Upper lobe of right lung (tissue), 1 donor: ENCODE measurements around the gene LNPEP. TPM values are rescaled to one million over a fixed set of nuclear protein-coding genes. Genes with fewer than 3 reads are reported as not detected.

Experiments
- ATAC-seq: fragments of 200-7000 bp; cut with Tn5 transposase; one replicate; pipeline ENCODE4 v1.9.1; 2020; ENCODE audit warnings: mild to moderate bottlenecking, moderate library complexity
- DNase-seq: peaks from one replicate; pipeline ENCODE4 v3.0.0-alpha.2; 2020
- H3K27ac ChIP-seq: fragments of 200-600 bp; one replicate; pipeline ENCODE4 v1.8.0; 2022
- H3K27me3 ChIP-seq: fragments of 200-600 bp; one replicate; pipeline ENCODE4 v1.8.0; 2022; ENCODE audit warnings: mild to moderate bottlenecking
- H3K36me3 ChIP-seq: fragments of 200-600 bp; one replicate; pipeline ENCODE4 v1.8.0; 2022
- H3K4me1 ChIP-seq: fragments of 200-600 bp; one replicate; pipeline ENCODE4 v1.8.0; 2022
- H3K4me3 ChIP-seq: fragments of 200-600 bp; one replicate; pipeline ENCODE4 v1.8.0; 2022; ENCODE audit warnings: mild to moderate bottlenecking
- H3K9me3 ChIP-seq: fragments of 200-600 bp; one replicate; pipeline ENCODE4 v1.8.0; 2022
- CTCF ChIP-seq: fragments of 200-600 bp; IDR thresholded peaks from one replicate; pipeline ENCODE4 v1.8.0; 2022; ENCODE audit warnings: antibody characterized with exemption
- intact Hi-C: fragments of 100-400 bp; cut with DNase I; formaldehyde crosslinking; loops from one replicate; pipeline ENCODE4 v1.11.0; 2022
- long read RNA-seq: library from polyadenylated mRNA; unstranded; transcript quantifications from one replicate; pipeline ENCODE4 v2.0.0, GENCODE V29; 2021
- total RNA-seq: library from RNA; stranded (reverse); fragmentation: NEBNext Ultra II Directional; extraction: Animal tissue kit (Norgen Biotek cat#: 25700); gene quantifications from one replicate; pipeline ENCODE4 v1.2.1, GENCODE V29; 2021
- donor health status: DM: no; HTN: yes; CAD: no; lungs with severe emphysema.

The LNPEP gene
- total RNA-seq = 50.6 TPM
- long read RNA-seq, full-length matches to known transcripts = 11 of 24 reads
- long read RNA-seq, partial matches to known transcripts = 2 of 24 reads
- long read RNA-seq, other reads (novel, unspliced or antisense) = 11 of 24 reads

- DNase-seq (peak; percentile 98), ATAC-seq (peak; percentile 89)
- Histone ChIP-seq H3K4me3 (peak within 1 kb of the TSS; percentile 96), H3K4me1 (peaks cover 40% of the 10 kb centered on the region), H3K9me3 (no peaks in the 10 kb centered on the region), H3K36me3 (no peaks in the 10 kb centered on the region), H3K27ac (peak within 1 kb of the TSS; percentile 98), H3K27me3 (no peaks in the 10 kb centered on the region)
- intact Hi-C loops = no loop called here
- no peak for TF ChIP-seq CTCF
These were observed at the start of gene LNPEP for GRCh38 chr5:96935559-96936430. LNPEP (plus strand) TSS chr5:96936080; CDS start chr5:96936156, 76 bp downstream.

GRCh38 chr5:96893342-96893741 is 42.5 kb upstream of the LNPEP start:
- DNase-seq (no peak), ATAC-seq (peak; percentile 62)
- TF ChIP-seq CTCF = no peak
- H3K36me3 ChIP-seq = peaks cover 90% of the 10 kb centered on the region
- H3K9me3 ChIP-seq = no peaks in the 10 kb centered on the region
- no peak overlapping the region for H3K27ac ChIP-seq
- H3K4me1 ChIP-seq = no peaks in the 10 kb centered on the region
- H3K27me3 ChIP-seq = no peaks in the 10 kb centered on the region
- intact Hi-C loops = no loop called here
- H3K4me3 ChIP-seq = no peak overlapping the region

- ATAC-seq (no peak), DNase-seq (no peak)
- Histone ChIP-seq H3K9me3 (no peaks in the 10 kb centered on the region), H3K4me3 (no peak overlapping the region), H3K27me3 (no peaks in the 10 kb centered on the region), H3K4me1 (no peaks in the 10 kb centered on the region), H3K36me3 (peaks cover 77% of the 10 kb centered on the region), H3K27ac (no peak overlapping the region)
- intact Hi-C loops = no loop called here
- no peak for TF ChIP-seq CTCF
These were observed 39.6 kb upstream of the LNPEP start for GRCh38 chr5:96896276-96896675.

- Histone ChIP-seq H3K4me1 (no peaks in the 10 kb centered on the region), H3K36me3 (peaks cover 79% of the 10 kb centered on the region), H3K9me3 (no peaks in the 10 kb centered on the region), H3K4me3 (no peak overlapping the region), H3K27me3 (no peaks in the 10 kb centered on the region), H3K27ac (no peak overlapping the region)
- ATAC-seq = peak; percentile 80
- no peak for DNase-seq
- TF ChIP-seq CTCF = no peak
- intact Hi-C loops = no loop called here
These were observed 39.1 kb upstream of the LNPEP start for GRCh38 chr5:96896806-96897205.

GRCh38 chr5:96901384-96901783 is 34.5 kb upstream of the LNPEP start:
- ATAC-seq (no peak), DNase-seq (no peak)
- no peak for TF ChIP-seq CTCF
- intact Hi-C loops = no loop called here
- Histone ChIP-seq H3K27me3 (no peaks in the 10 kb centered on the region), H3K4me3 (no peak overlapping the region), H3K36me3 (peaks cover 62% of the 10 kb centered on the region), H3K9me3 (no peaks in the 10 kb centered on the region), H3K27ac (no peak overlapping the region), H3K4me1 (no peaks in the 10 kb centered on the region)
